ENCODE measurements around the gene FAM89A. TPM values are rescaled to one million over a fixed set of nuclear protein-coding genes. Genes with fewer than 3 reads are reported as not detected.

The FAM89A gene
- total RNA-seq, 1 donor from 2014 or later = 17.6 TPM

Other genes with a start within 250 kb of the FAM89A start
- gene C1orf198, start 171.7 kb downstream of the FAM89A start, total RNA-seq = 13.8 and 15.2 TPM in 2 replicates
- 14.5 and 21.3 TPM in 2 replicates for gene TTC13, start 61.4 kb downstream of the FAM89A start, total RNA-seq
- gene ARV1, start 61.2 kb downstream of the FAM89A start, total RNA-seq = 10.2 and 11.8 TPM in 2 replicates
- not detected in 2 replicates for gene TRIM67, start 121.8 kb upstream of the FAM89A start, total RNA-seq
- gene GNPAT, start 201.0 kb upstream of the FAM89A start, total RNA-seq = 48.9 and 64.3 TPM in 2 replicates